H4 (cell line): ENCODE results near the gene LPXN. TPM values are rescaled to one million over a fixed set of nuclear protein-coding genes. Genes with fewer than 3 reads are reported as not detected.

Experiments used
- total RNA-seq: library from RNA; depleted of rRNA; stranded (reverse); fragments of >200 nt; shearing (Covaris generic); gene quantifications from 2 replicates; pipeline ENCODE4 v1.2.3, GENCODE V29; 2014; rRNA removed

Gene LPXN
- total RNA-seq, 1 experiment from 2014 or later = 10.7 TPM

Other genes with a start within 250 kb of the LPXN start
- gene OR5B17, start 216.8 kb downstream of the LPXN start, total RNA-seq = not detected in 2 replicates
- gene OR5B3, start 169.0 kb downstream of the LPXN start, total RNA-seq = not detected in 2 replicates
- gene OR5B2, start 147.7 kb downstream of the LPXN start, total RNA-seq = not detected in 2 replicates
- gene OR5B12, start 133.6 kb downstream of the LPXN start, total RNA-seq = not detected in 2 replicates
- gene OR5B21, start 67.8 kb downstream of the LPXN start, total RNA-seq = not detected in 2 replicates
- gene ZFP91, start 3.2 kb upstream of the LPXN start, total RNA-seq = 45.8 and 49.2 TPM in 2 replicates
- 0.60 and 0.72 TPM in 2 replicates for gene CNTF, start 46.8 kb upstream of the LPXN start, total RNA-seq
- gene GLYAT, start 156.1 kb upstream of the LPXN start, total RNA-seq = not detected in 2 replicates